SK-N-SH treated with all-trans-retinoic acid at 6 μM for 48 hours (cell line): ENCODE measurements around the gene KCNB1.

Source experiments
- ATAC-seq: fragments of 200-7000 bp; cut with Tn5 transposase; 3 replicates; pipeline ENCODE4 v1.9.1; 2020; ENCODE audit warnings: mild to moderate bottlenecking, moderate library complexity
- ARNTL ChIP-seq: fragments of 450-650 bp; formaldehyde crosslinking; IDR thresholded peaks from 2 replicates; pipeline ENCODE4 v1.5.0; 2020; ENCODE audit warnings: low read depth, mild to moderate bottlenecking, moderate library complexity, borderline replicate concordance
- CREB5 ChIP-seq: fragments of 250-450 bp; sonication (Bioruptor Pico); IDR thresholded peaks from 2 replicates; pipeline ENCODE4 v1.5.1; 2020; ENCODE audit warnings: low read depth, mild to moderate bottlenecking, moderate library complexity
- CSRNP3 ChIP-seq: fragments of 250-450 bp; sonication (Bioruptor Pico); IDR thresholded peaks from 2 replicates; pipeline ENCODE4 v1.5.1; 2021; ENCODE audit warnings: mild to moderate bottlenecking, moderate library complexity
- ESRRG ChIP-seq: fragments of 250-450 bp; sonication (Bioruptor Pico); IDR thresholded peaks from 2 replicates; pipeline ENCODE4 v1.6.1; 2021; ENCODE audit warnings: mild to moderate bottlenecking
- GLIS3 ChIP-seq: fragments of 250-450 bp; sonication (Bioruptor Pico); IDR thresholded peaks from 2 replicates; pipeline ENCODE4 v1.5.0; 2020; ENCODE audit warnings: mild to moderate bottlenecking, moderate library complexity
- ISL1 ChIP-seq: fragments of 250-450 bp; sonication (Bioruptor Pico); IDR thresholded peaks from 2 replicates; pipeline ENCODE4 v2.1.2; 2022; ENCODE audit warnings: mild to moderate bottlenecking, moderate library complexity
- OSR1 ChIP-seq: fragments of 250-450 bp; sonication (Bioruptor Pico); IDR thresholded peaks from 2 replicates; pipeline ENCODE4 v1.8.0; 2022; ENCODE audit warnings: moderate library complexity, mild to moderate bottlenecking, inconsistent platforms
- PATZ1 ChIP-seq: fragments of 250-450 bp; sonication (Bioruptor Pico); IDR thresholded peaks from 2 replicates; pipeline ENCODE4 v1.8.0; 2020; ENCODE audit warnings: mild to moderate bottlenecking, moderate library complexity, borderline replicate concordance
- POU6F1 ChIP-seq: fragments of 250-450 bp; sonication (Bioruptor Pico); IDR thresholded peaks from 2 replicates; pipeline ENCODE4 v1.8.0; 2021; ENCODE audit warnings: low read depth, mild to moderate bottlenecking, moderate library complexity, borderline replicate concordance
- PPARA ChIP-seq: fragments of 250-450 bp; sonication (Bioruptor Pico); IDR thresholded peaks from 2 replicates; pipeline ENCODE4 v1.5.0; 2020; ENCODE audit warnings: mild to moderate bottlenecking, borderline replicate concordance
- RARB ChIP-seq: fragments of 250-450 bp; sonication (Bioruptor Pico); IDR thresholded peaks from 2 replicates; pipeline ENCODE4 v1.8.0; 2021; ENCODE audit warnings: mild to moderate bottlenecking, moderate library complexity
- SNAI2 ChIP-seq: fragments of 250-450 bp; sonication (Bioruptor Pico); IDR thresholded peaks from 2 replicates; pipeline ENCODE4 v1.5.0; 2020; ENCODE audit warnings: mild to moderate bottlenecking, moderate library complexity
- TOX ChIP-seq: fragments of 250-450 bp; sonication (Bioruptor Pico); IDR thresholded peaks from 2 replicates; pipeline ENCODE4 v1.8.0; 2021; ENCODE audit warnings: mild to moderate bottlenecking, moderate library complexity, borderline replicate concordance
- TSHZ2 ChIP-seq: fragments of 250-450 bp; sonication (Bioruptor Pico); IDR thresholded peaks from 2 replicates; pipeline ENCODE4 v1.5.0; 2020; ENCODE audit warnings: mild to moderate bottlenecking, moderate library complexity
- ZFP3 ChIP-seq: fragments of 250-450 bp; sonication (Bioruptor Pico); IDR thresholded peaks from 2 replicates; pipeline ENCODE4 v1.5.0; 2020; ENCODE audit warnings: mild to moderate bottlenecking, moderate library complexity
- ZFP30 ChIP-seq: fragments of 450-650 bp; formaldehyde crosslinking; IDR thresholded peaks from 2 replicates; pipeline ENCODE4 v1.5.0; 2022; ENCODE audit warnings: mild to moderate bottlenecking, moderate library complexity
- ZNF565 ChIP-seq: fragments of 450-650 bp; formaldehyde crosslinking; conservative IDR thresholded peaks from 2 replicates; pipeline ENCODE4 v1.5.0; 2020; ENCODE audit warnings: low read depth, mild to moderate bottlenecking, moderate library complexity
- ZNF70 ChIP-seq: fragments of 450-650 bp; formaldehyde crosslinking; IDR thresholded peaks from 2 replicates; pipeline ENCODE4 v1.5.0; 2020; ENCODE audit warnings: mild to moderate bottlenecking, moderate library complexity
- ZNF8 ChIP-seq: fragments of 450-650 bp; formaldehyde crosslinking; IDR thresholded peaks from 2 replicates; pipeline ENCODE4 v1.5.0; 2020; ENCODE audit warnings: mild to moderate bottlenecking, moderate library complexity

KCNB1 gene

GRCh38 chr20:49432550-49432949 lies 49.9 kb downstream of the KCNB1 start:
- ATAC-seq, result no peak
- TF ChIP-seq ZFP30, result no peak

DNA sequence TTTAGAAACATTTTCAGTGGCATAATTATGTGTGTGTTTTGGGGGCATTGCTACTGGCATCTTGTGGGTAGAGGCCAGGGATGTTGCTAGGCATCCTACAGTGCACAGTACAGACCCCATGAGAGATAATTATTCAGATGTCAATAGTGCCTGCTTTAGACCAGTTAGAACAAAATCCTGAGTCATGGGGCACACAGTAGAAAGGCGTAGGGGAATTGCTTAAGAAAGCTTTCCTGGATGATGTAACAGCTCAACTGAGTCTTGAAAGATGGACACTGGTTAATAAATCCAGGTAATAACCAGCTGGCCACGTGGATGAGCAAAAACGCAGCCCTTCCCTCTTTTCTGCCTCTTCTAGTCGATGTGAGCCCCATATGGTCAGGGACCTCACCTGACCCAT lies 51.1 kb downstream of the KCNB1 start:
- ATAC-seq, result no peak
- TF ChIP-seq ZNF565 (CRISPR knock-in tag) (no peak), TSHZ2 (CRISPR knock-in tag) (no peak), ESRRG (CRISPR knock-in tag) (no peak), PPARA (CRISPR knock-in tag) (no peak)

GRCh38 chr20:49430320-49430719 lies 52.1 kb downstream of the KCNB1 start:
- no peak for ATAC-seq
- TF ChIP-seq ZFP30 (no peak), PATZ1 (no peak), CREB5 (CRISPR knock-in tag) (no peak), ZNF70 (CRISPR knock-in tag) (no peak), CSRNP3 (CRISPR knock-in tag) (no peak), PPARA (CRISPR knock-in tag) (no peak), SNAI2 (CRISPR knock-in tag) (no peak), ZNF8 (no peak), ZFP3 (no peak), ARNTL (CRISPR knock-in tag) (no peak), ZNF565 (CRISPR knock-in tag) (no peak), ESRRG (CRISPR knock-in tag) (no peak), ISL1 (no peak), GLIS3 (no peak), OSR1 (CRISPR knock-in tag) (no peak), RARB (CRISPR knock-in tag) (no peak), TOX (no peak), TSHZ2 (CRISPR knock-in tag) (no peak), POU6F1 (no peak)
